T-cell (primary cell): Measurements from ENCODE around the gene CHID1. TPM values are rescaled to one million over a fixed set of nuclear protein-coding genes. Genes with fewer than 3 reads are reported as not detected.

Experiments
- ATAC-seq, 4 experiments: fragments of 200-7000 bp in 3 of 4; fragments of 150-1000 bp in 1 of 4; cut with Tn5 transposase; replicated peaks in 1 of 4; 1 replicate in 3 of 4; 2 replicates in 1 of 4; pipeline ENCODE4 v1.10.0; 2021; ENCODE audit warnings: moderate library complexity in 3 of 4, mild to moderate bottlenecking in 2 of 4, moderate number of reproducible peaks in 1 of 4
- CTCF ChIA-PET, 2 donors: fragments of 300-600 bp; sonication (Branson Sonifier 250); formaldehyde crosslinking; loops; one replicate each; lab custom pipeline; 2022; ENCODE audit warnings: antibody characterized with exemption in 2 of 2; lab: Charles Lee
- POLR2A ChIA-PET, 2 donors: fragments of 300-600 bp; sonication (Branson Sonifier 250); formaldehyde crosslinking; loops; one replicate each; lab custom pipeline; 2022; ENCODE audit warnings: antibody characterized with exemption in 2 of 2; lab: Charles Lee
- DNase-seq, 35 experiments: peaks; one replicate each; pipeline versions ENCODE4 v3.0.0 to v3.0.0-alpha.2; 2013 to 2023
- H3K27ac ChIP-seq: one replicate; pipeline ENCODE4 v1.5.1; 2013; ENCODE audit warnings: low read length
- H3K27me3 ChIP-seq, 2 experiments: replicated peaks in 1 of 2; 1 replicate in 1 of 2; 2 replicates in 1 of 2; pipeline versions ENCODE4 v1.6.1 to v1.7.0; 2013; ENCODE audit warnings: low read length in 1 of 2, mixed read lengths in 1 of 2; ENCODE audit not compliant: control insufficient read depth in 2 of 2, insufficient read depth in 2 of 2; ENCODE audit errors: extremely low read depth in 1 of 2
- H3K36me3 ChIP-seq, 2 donors: 1 replicate in 1 of 2; 2 replicates in 1 of 2; pipeline versions ENCODE4 v1.6.1 to v1.7.0; 2013; ENCODE audit warnings: low read length in 1 of 2; ENCODE audit not compliant: control insufficient read depth in 2 of 2, insufficient read depth in 1 of 2; ENCODE audit errors: extremely low read depth in 1 of 2
- H3K4me1 ChIP-seq, 2 experiments: 1 replicate in 1 of 2; 2 replicates in 1 of 2; pipeline versions ENCODE4 v1.6.1 to v1.7.0; 2013; ENCODE audit warnings: low read length in 2 of 2, mixed read lengths in 1 of 2; ENCODE audit not compliant: insufficient read depth in 2 of 2, control insufficient read depth in 1 of 2; ENCODE audit errors: extremely low read depth in 1 of 2
- H3K4me3 ChIP-seq, 2 donors: 1 replicate in 1 of 2; 2 replicates in 1 of 2; pipeline versions ENCODE4 v1.5.1 to v1.7.0; 2013; ENCODE audit warnings: mild to moderate bottlenecking in 2 of 2, low read length in 1 of 2, moderate library complexity in 1 of 2; ENCODE audit not compliant: control insufficient read depth in 1 of 2; ENCODE audit errors: extremely low read depth in 1 of 2
- H3K9me3 ChIP-seq: 2 replicates; pipeline ENCODE4 v1.7.0; 2013
- H3K27ac Mint-ChIP-seq, 2 donors: one replicate each; pipeline ENCODE4 v1.8.0; 2020 to 2021; ENCODE audit warnings: mild to moderate bottlenecking in 2 of 2, mixed read lengths in 2 of 2
- H3K27me3 Mint-ChIP-seq, 2 donors: one replicate each; pipeline ENCODE4 v1.8.0; 2021 to 2022; ENCODE audit warnings: mixed read lengths in 2 of 2
- H3K36me3 Mint-ChIP-seq: one replicate; pipeline ENCODE4 v1.8.0; 2021; ENCODE audit warnings: mixed read lengths
- H3K4me1 Mint-ChIP-seq, 3 donors: one replicate each; pipeline ENCODE4 v1.8.0; 2020 to 2022; ENCODE audit warnings: mixed read lengths in 3 of 3, mild to moderate bottlenecking in 1 of 3
- H3K4me3 Mint-ChIP-seq, 3 donors: one replicate each; pipeline ENCODE4 v1.8.0; 2020 to 2022; ENCODE audit warnings: mild to moderate bottlenecking in 3 of 3, mixed read lengths in 3 of 3, moderate library complexity in 3 of 3
- H3K9me3 Mint-ChIP-seq, 3 donors: one replicate each; pipeline ENCODE4 v1.8.0; 2020 to 2022; ENCODE audit warnings: mixed read lengths in 3 of 3
- WGBS: methylation state at CpG from one replicate; pipeline ENCODE4 v1.1.5; 2013; ENCODE audit warnings: missing lambda C conversion rate; ENCODE audit not compliant: insufficient coverage; 5-methylcytosine and 5-hydroxymethylcytosine counted together
- total RNA-seq, 35 experiments: library from RNA in 6 of 35; stranded (reverse) in 6 of 35; fragments of 120-200 nt in 1 of 35; gene quantifications; one replicate each; pipeline versions ENCODE4 v1.2.1 to v1.2.4 and lab custom pipeline; 2013 to 2026

Gene CHID1
- total RNA-seq, 5 donors from 2014 or later (not counting 1 experiment from before 2014, with no cell fraction given), result 39.0 to 68.4 (median 51.2) TPM

DNA sequence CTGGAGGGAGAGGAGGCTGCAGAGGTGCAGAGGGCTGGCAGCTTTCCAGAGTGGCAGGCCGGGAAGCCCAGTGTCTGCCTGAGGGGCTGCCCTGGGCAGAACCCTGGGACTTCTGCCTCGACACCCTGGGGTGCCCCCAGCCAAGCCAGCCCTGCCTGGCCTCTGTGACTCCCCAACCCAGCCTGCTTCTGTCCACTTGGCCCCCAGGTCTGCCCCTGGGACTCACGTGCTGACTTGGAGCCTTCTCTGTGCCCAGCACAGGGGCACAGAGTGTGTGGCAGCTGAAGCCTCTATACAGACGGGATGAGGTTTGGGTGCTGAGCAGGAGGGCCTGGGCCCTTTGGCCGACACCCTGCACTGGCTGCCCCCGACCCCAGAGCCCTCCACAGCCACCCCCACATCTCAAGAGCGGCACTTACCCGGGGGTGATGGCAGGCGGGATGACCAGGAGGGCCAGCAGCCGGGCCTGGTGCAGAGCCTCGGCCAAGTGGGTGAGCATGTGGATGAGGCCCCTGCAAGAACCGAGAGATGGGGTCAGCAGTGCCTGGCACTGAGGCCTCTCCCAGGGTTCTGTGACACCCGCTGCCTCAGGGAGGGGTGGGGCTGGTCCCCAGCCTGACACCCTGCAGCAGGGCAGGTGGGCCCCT, 17.5 kb downstream of the CHID1 start:
- no peaks in the 10 kb centered on the region for H3K27me3 Mint-ChIP-seq
- POLR2A ChIA-PET, result no interaction called here
- Histone ChIP-seq H3K27me3 (no peaks in the 10 kb centered on the region), H3K36me3 (peaks cover 0 to under 1% of the 10 kb centered on the region in 2 donors), H3K4me3 (no peak overlapping the region), H3K9me3 (no peaks in the 10 kb centered on the region), H3K27ac (no peak overlapping the region), H3K4me1 (no peaks in the 10 kb centered on the region)
- 91% methylated on average over 4 of the region's 13 CpGs for WGBS
- H3K36me3 Mint-ChIP-seq, result peaks cover 3% of the 10 kb centered on the region
- no peak overlapping the region for H3K27ac Mint-ChIP-seq
- H3K4me1 Mint-ChIP-seq, result no peaks in the 10 kb centered on the region
- ATAC-seq (no peak), DNase-seq (no peak)
- H3K9me3 Mint-ChIP-seq, result no peaks in the 10 kb centered on the region
- H3K4me3 Mint-ChIP-seq, result no peak overlapping the region
- CTCF ChIA-PET, result no interaction called here

DNA sequence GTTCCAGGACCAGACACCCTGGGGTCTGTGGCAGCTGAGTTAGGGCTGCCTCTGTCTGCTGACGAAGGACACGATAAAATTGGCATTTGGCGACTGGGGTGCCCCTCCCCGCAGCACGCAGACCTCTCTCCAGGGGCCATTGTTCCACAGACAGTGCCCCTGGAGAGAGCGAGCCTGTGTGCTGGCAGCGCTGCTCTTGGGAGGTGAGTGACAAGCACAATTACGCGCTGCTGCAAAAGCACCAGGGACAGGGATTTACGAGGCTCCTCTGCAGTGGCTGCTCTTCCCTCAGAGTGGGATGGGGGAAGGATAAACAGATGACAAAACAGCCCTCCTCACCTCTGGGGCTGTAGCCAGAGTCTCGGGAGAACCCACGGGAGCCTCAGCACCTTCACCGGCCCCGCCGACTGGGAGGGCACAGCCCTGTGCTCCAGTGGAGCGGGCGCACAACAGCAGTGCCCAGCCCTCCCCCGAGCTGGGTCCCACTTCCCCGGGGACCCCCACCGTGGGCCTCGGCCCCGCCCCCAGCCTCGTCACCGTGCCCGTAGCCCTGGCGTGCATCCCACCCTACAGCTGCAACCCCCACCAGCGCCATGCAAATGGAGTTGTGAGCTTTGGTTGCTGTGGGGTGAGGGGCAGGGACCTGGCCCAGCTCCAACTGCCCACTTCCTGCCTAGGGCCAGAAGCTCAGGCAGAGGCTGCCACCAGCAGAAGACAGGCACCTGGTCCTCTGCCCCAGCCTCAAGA, 19.6 kb downstream of the CHID1 start:
- no peaks in the 10 kb centered on the region for H3K9me3 Mint-ChIP-seq
- no peak overlapping the region for H3K27ac Mint-ChIP-seq
- Histone ChIP-seq H3K9me3 (no peaks in the 10 kb centered on the region), H3K27ac (no peak overlapping the region), H3K36me3 (peaks cover 0 to 4% of the 10 kb centered on the region in 2 donors), H3K4me3 (no peak overlapping the region), H3K27me3 (no peaks in the 10 kb centered on the region), H3K4me1 (no peaks in the 10 kb centered on the region)
- no peaks in the 10 kb centered on the region for H3K4me1 Mint-ChIP-seq
- ATAC-seq, result no peak
- no peak overlapping the region for H3K4me3 Mint-ChIP-seq
- 83% methylated on average over 5 of the region's 27 CpGs for WGBS
- POLR2A ChIA-PET, result no interaction called here
- no peaks in the 10 kb centered on the region for H3K27me3 Mint-ChIP-seq
- H3K36me3 Mint-ChIP-seq, result peaks cover 9% of the 10 kb centered on the region
- DNase-seq, result no peak
- CTCF ChIA-PET, result no interaction called here

GRCh38 chr11:889687-890475, 20.7 kb downstream of the CHID1 start:
- ChIA-PET POLR2A (interaction anchor here in 1 of 2 donors (0.6 kb wide), 1 partner anchor 54 kb away, joined by 3 read pairs; no protein-coding TSS in a partner anchor), CTCF (no interaction called here)
- Histone ChIP-seq H3K4me3 (no peak overlapping the region), H3K27ac (no peak overlapping the region), H3K27me3 (no peaks in the 10 kb centered on the region), H3K4me1 (no peaks in the 10 kb centered on the region), H3K36me3 (peaks cover 0 to 4% of the 10 kb centered on the region in 2 donors), H3K9me3 (no peaks in the 10 kb centered on the region)
- H3K27me3 Mint-ChIP-seq, result no peaks in the 10 kb centered on the region
- H3K27ac Mint-ChIP-seq, result no peak overlapping the region
- WGBS, result 94% methylated on average over 31 of the region's 32 CpGs
- no peaks in the 10 kb centered on the region for H3K4me1 Mint-ChIP-seq
- no peak overlapping the region for H3K4me3 Mint-ChIP-seq
- H3K9me3 Mint-ChIP-seq, result no peaks in the 10 kb centered on the region
- no peak for DNase-seq
- no peak for ATAC-seq
- H3K36me3 Mint-ChIP-seq, result peaks cover 12% of the 10 kb centered on the region

DNA sequence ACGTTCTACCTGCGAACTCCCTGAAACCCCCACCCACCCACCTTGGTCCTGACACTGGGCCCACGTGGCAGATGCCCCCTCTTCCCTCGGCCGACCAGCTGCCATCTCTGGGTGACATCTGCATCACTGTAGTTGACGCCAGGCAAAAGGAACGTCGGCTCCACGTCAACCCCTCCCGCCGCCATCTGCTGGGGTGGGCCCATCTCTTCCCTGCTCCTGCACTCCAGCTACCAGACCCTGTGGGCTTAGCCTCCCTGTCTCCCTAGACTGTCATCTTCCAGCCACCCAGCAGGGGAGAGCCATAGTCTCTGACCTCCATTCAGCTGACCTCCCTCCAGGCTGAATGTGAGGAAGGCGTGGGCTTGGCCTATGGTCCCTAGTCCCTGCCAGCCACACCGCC, 21.4 kb downstream of the CHID1 start:
- H3K27ac ChIP-seq, result no peak overlapping the region
- WGBS, result 96% methylated on average over 13 of the region's 13 CpGs
- Mint-ChIP-seq H3K4me3 (no peak overlapping the region), H3K36me3 (peaks cover 12% of the 10 kb centered on the region), H3K27me3 (no peaks in the 10 kb centered on the region), H3K9me3 (no peaks in the 10 kb centered on the region), H3K27ac (no peak overlapping the region), H3K4me1 (no peaks in the 10 kb centered on the region)
- ATAC-seq (no peak), DNase-seq (no peak)
- H3K36me3 ChIP-seq, result peaks cover 0 to 4% of the 10 kb centered on the region in 2 donors
- no peaks in the 10 kb centered on the region for H3K27me3 ChIP-seq
- H3K4me3 ChIP-seq, result no peak overlapping the region
- POLR2A ChIA-PET, result no interaction called here
- H3K4me1 ChIP-seq, result no peaks in the 10 kb centered on the region
- H3K9me3 ChIP-seq, result no peaks in the 10 kb centered on the region
- CTCF ChIA-PET, result no interaction called here

DNA sequence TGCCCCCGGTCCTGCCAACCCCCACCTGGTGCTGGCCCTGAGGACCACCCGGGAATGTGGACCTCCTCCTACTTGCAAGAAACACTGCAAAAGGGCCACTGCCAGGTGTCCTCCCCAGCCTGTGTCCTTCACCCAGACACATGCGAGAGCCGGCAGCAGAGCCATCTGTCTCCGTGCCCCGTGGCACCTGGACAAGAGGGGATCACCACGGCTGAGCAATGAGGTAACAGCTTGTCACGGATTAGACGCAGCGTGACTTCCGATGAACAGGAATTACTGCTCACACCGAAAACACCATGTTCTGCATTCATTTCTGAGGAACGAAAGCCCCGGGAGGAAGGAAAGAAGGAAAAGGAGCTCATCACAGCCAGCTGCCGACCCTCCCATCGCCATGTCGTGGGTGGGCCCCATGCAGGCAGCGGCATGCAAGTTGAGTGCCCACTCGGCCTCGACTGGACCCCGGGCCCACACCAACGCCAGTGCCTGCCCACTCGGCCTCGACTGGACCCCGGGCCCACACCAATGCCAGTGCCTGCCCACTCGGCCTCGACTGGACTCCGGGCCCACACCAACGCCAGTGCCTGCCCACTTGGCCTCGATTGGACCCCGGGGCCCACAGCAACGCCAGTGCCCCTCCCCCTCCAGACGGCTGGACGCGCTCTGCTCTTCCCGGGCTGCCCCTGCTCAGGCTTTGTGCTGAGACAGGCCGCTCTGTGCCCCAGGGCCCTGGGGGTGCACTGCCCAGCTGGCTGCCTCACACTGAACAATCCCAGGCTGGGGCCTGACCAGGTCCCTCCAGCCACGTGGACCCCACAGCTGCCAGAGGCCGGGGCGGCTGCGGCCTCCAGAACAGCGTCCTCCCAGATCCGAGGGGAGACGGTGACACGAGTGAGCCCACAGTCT, 22.0 kb downstream of the CHID1 start:
- no peak overlapping the region for H3K4me3 Mint-ChIP-seq
- H3K36me3 ChIP-seq, result peaks cover 4 to 10% of the 10 kb centered on the region in 2 donors
- ChIA-PET CTCF (no interaction called here), POLR2A (no interaction called here)
- H3K4me1 Mint-ChIP-seq, result no peaks in the 10 kb centered on the region
- WGBS, result 93% methylated on average over 34 of the region's 45 CpGs
- no peaks in the 10 kb centered on the region for H3K9me3 Mint-ChIP-seq
- H3K27ac ChIP-seq, result no peak overlapping the region
- no peaks in the 10 kb centered on the region for H3K27me3 ChIP-seq
- H3K27me3 Mint-ChIP-seq, result no peaks in the 10 kb centered on the region
- H3K4me1 ChIP-seq, result no peaks in the 10 kb centered on the region
- H3K9me3 ChIP-seq, result no peaks in the 10 kb centered on the region
- ATAC-seq, result no peak
- H3K27ac Mint-ChIP-seq, result no peak overlapping the region
- H3K4me3 ChIP-seq, result no peak overlapping the region
- peaks cover 12% of the 10 kb centered on the region for H3K36me3 Mint-ChIP-seq
- DNase-seq, result no peak

DNA sequence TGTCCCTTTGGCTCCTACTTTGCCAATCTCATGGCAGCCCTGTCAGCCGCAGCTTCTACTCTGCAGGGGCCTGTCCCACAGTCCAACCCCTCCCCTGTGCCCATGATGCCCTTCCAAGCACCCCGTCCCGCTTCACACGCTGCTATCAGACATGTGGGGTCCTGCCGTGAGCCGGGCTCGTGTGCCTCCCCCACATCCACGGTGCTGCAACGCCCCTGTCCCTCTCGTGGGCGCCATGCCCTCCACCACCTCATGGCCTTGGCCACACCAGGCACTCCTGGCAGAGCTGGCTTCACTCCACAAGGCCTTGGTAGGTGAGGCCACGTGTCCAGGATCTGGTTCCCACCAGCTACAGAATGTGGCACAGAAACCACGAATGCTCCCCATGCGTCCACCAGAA, 23.0 kb downstream of the CHID1 start:
- 93% methylated on average over 14 of the region's 14 CpGs for WGBS
- H3K36me3 ChIP-seq, result peaks cover 9 to 16% of the 10 kb centered on the region in 2 donors

More for the DNA sequence above, 23.0 kb downstream of the CHID1 start:
- Histone ChIP-seq H3K4me1 (no peaks in the 10 kb centered on the region), H3K27me3 (no peaks in the 10 kb centered on the region), H3K4me3 (no peak overlapping the region), H3K9me3 (no peaks in the 10 kb centered on the region), H3K27ac (no peak overlapping the region)
- no peaks in the 10 kb centered on the region for H3K27me3 Mint-ChIP-seq
- H3K36me3 Mint-ChIP-seq, result peaks cover 13% of the 10 kb centered on the region
- H3K4me3 Mint-ChIP-seq, result no peak overlapping the region
- CTCF ChIA-PET, result no interaction called here
- POLR2A ChIA-PET, result no interaction called here
- no peaks in the 10 kb centered on the region for H3K9me3 Mint-ChIP-seq
- ATAC-seq (no peak), DNase-seq (no peak)
- no peaks in the 10 kb centered on the region for H3K4me1 Mint-ChIP-seq
- H3K27ac Mint-ChIP-seq, result no peak overlapping the region
